Sigmoid colon (tissue), 7 donors: ENCODE data around the gene MRC2. TPM values are rescaled to one million over a fixed set of nuclear protein-coding genes. Genes with fewer than 3 reads are reported as not detected.
"Not testable (repeated sequence)": the region's sequence is repeated elsewhere in the genome, so short reads cannot be mapped to it uniquely, and the experiment has no call there.

Experiments
- DNase-seq: peaks from one replicate; pipeline ENCODE4 v3.0.0-alpha.2; 2019
- H3K27ac ChIP-seq, 4 donors: fragments of 200-600 bp; sonication (generic); one replicate each; pipeline ENCODE4 v1.5.1; 2016 to 2019; ENCODE audit warnings: mild to moderate bottlenecking in 1 of 4
- H3K27me3 ChIP-seq, 3 donors: fragments of 200-600 bp; sonication (generic); one replicate each; pipeline ENCODE4 v1.5.1; 2019; ENCODE audit warnings: mild to moderate bottlenecking in 1 of 3
- H3K36me3 ChIP-seq, 4 donors: fragments of 200-600 bp; sonication (generic); one replicate each; pipeline ENCODE4 v1.5.1; 2016 to 2019
- H3K4me1 ChIP-seq, 4 donors: fragments of 200-600 bp; sonication (generic); one replicate each; pipeline ENCODE4 v1.5.1; 2017 to 2019
- H3K4me3 ChIP-seq, 4 donors: fragments of 200-600 bp; sonication (generic); one replicate each; pipeline ENCODE4 v1.5.1; 2017 to 2019; ENCODE audit warnings: mild to moderate bottlenecking in 2 of 4, moderate library complexity in 1 of 4
- H3K9me3 ChIP-seq, 4 donors: fragments of 200-600 bp in 3 of 4; sonication (generic) in 3 of 4; one replicate each; pipeline versions ENCODE4 v1.5.1 to v1.6.1; 2013 to 2019
- EP300 ChIP-seq, 4 donors: sonication (generic); formaldehyde crosslinking; IDR thresholded peaks; one replicate each; pipeline ENCODE4 v1.6.1; 2017; ENCODE audit warnings: antibody characterized with exemption in 4 of 4
- POLR2A ChIP-seq, 2 donors: fragments of 450-650 bp; IDR thresholded peaks; one replicate each; pipeline ENCODE4 v1.6.1; 2016; ENCODE audit warnings: antibody characterized with exemption in 2 of 2, mild to moderate bottlenecking in 2 of 2, moderate library complexity in 2 of 2
- POLR2AphosphoS5 ChIP-seq, 4 donors: sonication (generic); formaldehyde crosslinking; IDR thresholded peaks; one replicate each; pipeline ENCODE4 v1.6.1; 2017; ENCODE audit warnings: antibody characterized with exemption in 4 of 4
- WGBS, 2 donors: extraction: QIAGEN DNeasy Blood & Tissue Kit; methylation state at CpG; one replicate each; pipeline ENCODE4 v1.1.7; 2013; 5-methylcytosine and 5-hydroxymethylcytosine counted together
- intact Hi-C: fragments of 100-400 bp; cut with DNase I; formaldehyde crosslinking; loops from one replicate; pipeline ENCODE4 v1.15.1; 2023
- polyA plus RNA-seq, 3 donors: library from polyadenylated mRNA; stranded (reverse); fragments of 200-250 nt; gene quantifications; one replicate each; pipeline ENCODE4 v1.2.3, GENCODE V29; 2013
- total RNA-seq, 4 donors: library from RNA; depleted of rRNA; stranded (reverse); fragments of >200 nt; gene quantifications; one replicate each; pipeline ENCODE4 v1.1.0, GENCODE V29; 2016
- TF ChIP-seq, protein P1 (sequence below), 4 experiments: fragments of 450-650 bp in 3 of 4; fragments of 200-600 bp in 1 of 4; IDR thresholded peaks; one replicate each; pipeline ENCODE4 v1.5.1; 2016 to 2019; ENCODE audit warnings: antibody characterized with exemption in 4 of 4, mild to moderate bottlenecking in 3 of 4, moderate library complexity in 2 of 4
- donor health status: healthy with polysubstance abuse.
- donor health status: Bipolar disorder and iron deficiency.
- donor health status: healthy.

The MRC2 gene
- total and polyA plus RNA-seq, 7 donors, result 2.5 to 94.4 (median 19.6) TPM

GRCh38 chr17:62693616-62694409 is 66.3 kb downstream of the MRC2 start:
- WGBS, 2 donors, result 81 to 83% methylated on average over 19 of the region's 19 CpGs
- no peaks in the 10 kb centered on the region for H3K9me3 ChIP-seq
- no peak overlapping the region for H3K27ac ChIP-seq
- no peaks in the 10 kb centered on the region for H3K36me3 ChIP-seq
- intact Hi-C loops, result no loop called here
- H3K27me3 ChIP-seq, result no peaks in the 10 kb centered on the region
- TF ChIP-seq, protein P1, sequence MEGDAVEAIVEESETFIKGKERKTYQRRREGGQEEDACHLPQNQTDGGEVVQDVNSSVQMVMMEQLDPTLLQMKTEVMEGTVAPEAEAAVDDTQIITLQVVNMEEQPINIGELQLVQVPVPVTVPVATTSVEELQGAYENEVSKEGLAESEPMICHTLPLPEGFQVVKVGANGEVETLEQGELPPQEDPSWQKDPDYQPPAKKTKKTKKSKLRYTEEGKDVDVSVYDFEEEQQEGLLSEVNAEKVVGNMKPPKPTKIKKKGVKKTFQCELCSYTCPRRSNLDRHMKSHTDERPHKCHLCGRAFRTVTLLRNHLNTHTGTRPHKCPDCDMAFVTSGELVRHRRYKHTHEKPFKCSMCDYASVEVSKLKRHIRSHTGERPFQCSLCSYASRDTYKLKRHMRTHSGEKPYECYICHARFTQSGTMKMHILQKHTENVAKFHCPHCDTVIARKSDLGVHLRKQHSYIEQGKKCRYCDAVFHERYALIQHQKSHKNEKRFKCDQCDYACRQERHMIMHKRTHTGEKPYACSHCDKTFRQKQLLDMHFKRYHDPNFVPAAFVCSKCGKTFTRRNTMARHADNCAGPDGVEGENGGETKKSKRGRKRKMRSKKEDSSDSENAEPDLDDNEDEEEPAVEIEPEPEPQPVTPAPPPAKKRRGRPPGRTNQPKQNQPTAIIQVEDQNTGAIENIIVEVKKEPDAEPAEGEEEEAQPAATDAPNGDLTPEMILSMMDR (IDR thresholded peaks at IDR 0.05), result no peak
- TF ChIP-seq POLR2A (IDR thresholded peaks at IDR 0.05) (no peak), POLR2AphosphoS5 (IDR thresholded peaks at IDR 0.05) (no peak), EP300 (IDR thresholded peaks at IDR 0.05) (no peak)
- H3K4me3 ChIP-seq, result no peak overlapping the region
- H3K4me1 ChIP-seq, result no peaks in the 10 kb centered on the region
- no peak for DNase-seq

- H3K27ac ChIP-seq, H3K4me1 ChIP-seq, H3K27me3 ChIP-seq, H3K36me3 ChIP-seq, H3K4me3 ChIP-seq, DNase-seq, intact Hi-C loops, H3K9me3 ChIP-seq: not testable (repeated sequence)
- 89 to 91% methylated on average over 5 of the region's 5 CpGs for WGBS, 2 donors
These were observed 67.7 kb downstream of the MRC2 start for GRCh38 chr17:62695093-62695738.

DNA sequence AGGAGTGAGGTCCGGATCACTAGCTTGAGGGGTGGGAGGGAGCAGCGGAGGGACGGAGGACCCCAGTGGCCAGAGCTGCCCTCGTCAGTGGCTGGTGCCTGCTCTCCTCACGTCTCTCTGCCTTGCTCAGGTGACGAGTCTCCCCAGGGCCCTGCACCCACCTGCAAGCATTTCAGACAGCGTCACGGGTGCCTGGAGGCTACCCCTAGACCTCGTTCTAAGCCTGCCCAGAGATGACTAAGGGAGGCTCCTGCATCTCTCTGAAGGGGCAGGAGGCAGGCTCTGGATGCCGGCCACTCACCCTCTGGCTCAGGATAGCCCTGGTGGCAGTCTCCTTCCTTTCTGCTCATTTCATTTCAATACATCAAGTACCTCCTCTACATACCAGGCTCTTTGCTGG is 68.8 kb downstream of the MRC2 start:
- Histone ChIP-seq H3K36me3 (no peaks in the 10 kb centered on the region), H3K9me3 (no peaks in the 10 kb centered on the region), H3K4me1 (no peaks in the 10 kb centered on the region), H3K27me3 (peaks cover 0 to 4% (median 0%) of the 10 kb centered on the region in 3 donors), H3K4me3 (no peak overlapping the region), H3K27ac (no peak overlapping the region)
- intact Hi-C loops, result no loop called here
- TF ChIP-seq EP300 (IDR thresholded peaks at IDR 0.05) (no peak), POLR2A (IDR thresholded peaks at IDR 0.05) (no peak), POLR2AphosphoS5 (IDR thresholded peaks at IDR 0.05) (no peak)
- TF ChIP-seq, protein P1 (IDR thresholded peaks at IDR 0.05), result no peak
- DNase-seq, result no peak
- 88 to 90% methylated on average over 10 of the region's 10 CpGs for WGBS, 2 donors

GRCh38 chr17:62696726-62697490 is 69.4 kb downstream of the MRC2 start:
- Histone ChIP-seq H3K27me3 (peaks cover 0 to 5% (median 0%) of the 10 kb centered on the region in 3 donors), H3K4me3 (no peak overlapping the region), H3K27ac (no peak overlapping the region), H3K9me3 (no peaks in the 10 kb centered on the region), H3K36me3 (no peaks in the 10 kb centered on the region), H3K4me1 (no peaks in the 10 kb centered on the region)
- DNase-seq, result peak; percentile 44
- TF ChIP-seq POLR2AphosphoS5 (IDR thresholded peaks at IDR 0.05), result no peak
- 81 to 85% methylated on average over 27 of the region's 27 CpGs for WGBS, 2 donors
- intact Hi-C loops, result no loop called here

- peak; percentile 34 for DNase-seq
- WGBS, 2 donors, result 69 to 87% methylated on average over 11 of the region's 11 CpGs
- intact Hi-C loops, result not testable (repeated sequence)
These were observed 71.0 kb downstream of the MRC2 start for GRCh38 chr17:62698459-62698858.

More at GRCh38 chr17:62698459-62698858, 71.0 kb downstream of the MRC2 start:
- H3K36me3 ChIP-seq, H3K4me3 ChIP-seq, H3K4me1 ChIP-seq, H3K9me3 ChIP-seq, H3K27me3 ChIP-seq, H3K27ac ChIP-seq: not testable (repeated sequence)
